Breast epithelium (tissue), 3 donors: ENCODE results near the gene RPP38.

ENCODE experiments used
- CTCF ChIP-seq, 3 donors: fragments of 450-650 bp; IDR thresholded peaks; one replicate each; pipeline ENCODE4 v1.5.1; 2016 to 2017; ENCODE audit warnings: antibody characterized with exemption in 3 of 3, mild to moderate bottlenecking in 3 of 3, moderate library complexity in 3 of 3
- POLR2A ChIP-seq: fragments of 450-650 bp; IDR thresholded peaks from one replicate; pipeline ENCODE4 v1.6.1; 2016; ENCODE audit warnings: antibody characterized with exemption, mild to moderate bottlenecking, moderate library complexity
- POLR2AphosphoS5 ChIP-seq, 3 donors: sonication (generic); formaldehyde crosslinking; IDR thresholded peaks; one replicate each; pipeline ENCODE4 v1.6.1; 2017; ENCODE audit warnings: antibody characterized with exemption in 3 of 3

DNA sequence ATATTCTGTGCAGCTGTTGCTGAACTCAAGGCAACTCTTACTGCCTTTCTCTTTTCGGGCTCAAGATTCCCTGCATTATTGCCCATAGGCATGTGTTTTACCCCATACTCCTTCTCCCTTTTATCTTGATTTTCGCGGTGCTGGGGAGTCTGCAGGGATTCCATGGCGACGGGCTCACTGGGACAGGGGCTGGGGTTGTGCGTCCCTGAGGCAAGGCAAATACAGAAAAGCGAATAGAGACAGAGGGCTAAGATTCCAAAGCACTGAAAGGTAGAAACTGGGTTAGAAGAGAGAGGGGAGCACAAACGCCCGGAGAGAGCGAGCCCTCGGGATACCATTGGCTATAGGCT lies 519 bp upstream of the RPP38 start:
- no peak for TF ChIP-seq POLR2AphosphoS5 (IDR thresholded peaks at IDR 0.05)
- TF ChIP-seq CTCF (IDR thresholded peaks at IDR 0.05) = no peak
- TF ChIP-seq POLR2A = no peak
